Mesothelial cell of epicardium (in vitro differentiated cells): ENCODE data around the gene LPXN. TPM values are rescaled to one million over a fixed set of nuclear protein-coding genes. Genes with fewer than 3 reads are reported as not detected.

Source experiments
- DNase-seq, 2 experiments: peaks; one replicate each; pipeline ENCODE4 v3.0.0; 2021; ENCODE audit warnings: low spot score in 2 of 2; ENCODE audit not compliant: unreplicated experiment in 2 of 2
- H3K27ac Mint-ChIP-seq: 2 replicates; pipeline ENCODE4 v1.8.0; 2021; ENCODE audit warnings: mixed read lengths
- H3K27me3 Mint-ChIP-seq: 2 replicates; pipeline ENCODE4 v1.8.0; 2021; ENCODE audit warnings: low read depth, mixed read lengths
- H3K36me3 Mint-ChIP-seq: 2 replicates; pipeline ENCODE4 v1.8.0; 2021; ENCODE audit warnings: mixed read lengths
- H3K4me1 Mint-ChIP-seq: 2 replicates; pipeline ENCODE4 v1.8.0; 2021; ENCODE audit warnings: mixed read lengths
- H3K4me3 Mint-ChIP-seq: 2 replicates; pipeline ENCODE4 v1.8.0; 2021; ENCODE audit warnings: mild to moderate bottlenecking, moderate library complexity, mixed read lengths
- H3K9me3 Mint-ChIP-seq: 2 replicates; pipeline ENCODE4 v1.8.0; 2021; ENCODE audit warnings: mixed read lengths
- CTCF ChIP-seq: fragments of 200-600 bp; sonication (generic); IDR thresholded peaks from one replicate; pipeline ENCODE4 v1.5.0; 2021; ENCODE audit warnings: antibody characterized with exemption; ENCODE audit not compliant: unreplicated experiment
- total RNA-seq: library from RNA; stranded (reverse); gene quantifications from 3 replicates; pipeline ENCODE4 v1.2.1, GENCODE V29; 2021

The LPXN gene
- total RNA-seq, 1 donor from 2014 or later, result 5.8 TPM

GRCh38 chr11:58616594-58616993 is 40.9 kb upstream of the LPXN start:
- Mint-ChIP-seq H3K27me3 (no peaks in the 10 kb centered on the region), H3K36me3 (peaks cover 44% of the 10 kb centered on the region), H3K27ac (no peak overlapping the region), H3K9me3 (no peaks in the 10 kb centered on the region), H3K4me3 (no peak overlapping the region), H3K4me1 (no peaks in the 10 kb centered on the region)
- no peak for TF ChIP-seq CTCF
- no peak for DNase-seq

- peaks cover 52% of the 10 kb centered on the region for H3K36me3 Mint-ChIP-seq
- H3K4me1 Mint-ChIP-seq, result no peaks in the 10 kb centered on the region
- no peak for DNase-seq
- H3K4me3 Mint-ChIP-seq, result no peak overlapping the region
- H3K27ac Mint-ChIP-seq, result no peak overlapping the region
- no peaks in the 10 kb centered on the region for H3K9me3 Mint-ChIP-seq
- H3K27me3 Mint-ChIP-seq, result no peaks in the 10 kb centered on the region
- TF ChIP-seq CTCF, result no peak
These were observed 39.9 kb upstream of the LPXN start for GRCh38 chr11:58615559-58615958.

- Mint-ChIP-seq H3K36me3 (peaks cover 53% of the 10 kb centered on the region), H3K27me3 (no peaks in the 10 kb centered on the region), H3K4me1 (no peaks in the 10 kb centered on the region), H3K27ac (no peak overlapping the region), H3K4me3 (no peak overlapping the region), H3K9me3 (no peaks in the 10 kb centered on the region)
- no peak for DNase-seq
- no peak for TF ChIP-seq CTCF
These were observed 37.6 kb upstream of the LPXN start for GRCh38 chr11:58613228-58613627.

GRCh38 chr11:58609723-58610122 is 34.1 kb upstream of the LPXN start:
- H3K9me3 Mint-ChIP-seq, result no peaks in the 10 kb centered on the region
- no peak for TF ChIP-seq CTCF

GRCh38 chr11:58608331-58608730 is 32.7 kb upstream of the LPXN start:
- TF ChIP-seq CTCF, result no peak
- peaks cover 6% of the 10 kb centered on the region for H3K4me1 Mint-ChIP-seq
- no peak overlapping the region for H3K4me3 Mint-ChIP-seq
- H3K27me3 Mint-ChIP-seq, result no peaks in the 10 kb centered on the region
- no peak overlapping the region for H3K27ac Mint-ChIP-seq
- DNase-seq, result no peak
- peaks cover 27% of the 10 kb centered on the region for H3K36me3 Mint-ChIP-seq
- no peaks in the 10 kb centered on the region for H3K9me3 Mint-ChIP-seq

More at GRCh38 chr11:58609723-58610122, 34.1 kb upstream of the LPXN start:
- H3K4me3 Mint-ChIP-seq, result no peak overlapping the region
- H3K36me3 Mint-ChIP-seq, result peaks cover 35% of the 10 kb centered on the region
- peaks cover 6% of the 10 kb centered on the region for H3K4me1 Mint-ChIP-seq
- DNase-seq, result no peak
- H3K27me3 Mint-ChIP-seq, result no peaks in the 10 kb centered on the region
- H3K27ac Mint-ChIP-seq, result no peak overlapping the region
